Activated effector memory CD4-positive, alpha-beta T cell treated with anti-CD3 and anti-CD28 coated beads, Interleukin-2, amount 50 U/mL, for 16 hours (primary cell): ENCODE results near the gene SLC2A3.
A peak's percentile ranks its signal among the peaks of the same experiment; 100 is the strongest.
"Not testable (repeated sequence)": the region's sequence is repeated elsewhere in the genome, so short reads cannot be mapped to it uniquely, and the experiment has no call there.

Experiments
- DNase-seq: peaks from one replicate; pipeline ENCODE4 v3.0.0-alpha.2; 2020

The SLC2A3 gene

DNA sequence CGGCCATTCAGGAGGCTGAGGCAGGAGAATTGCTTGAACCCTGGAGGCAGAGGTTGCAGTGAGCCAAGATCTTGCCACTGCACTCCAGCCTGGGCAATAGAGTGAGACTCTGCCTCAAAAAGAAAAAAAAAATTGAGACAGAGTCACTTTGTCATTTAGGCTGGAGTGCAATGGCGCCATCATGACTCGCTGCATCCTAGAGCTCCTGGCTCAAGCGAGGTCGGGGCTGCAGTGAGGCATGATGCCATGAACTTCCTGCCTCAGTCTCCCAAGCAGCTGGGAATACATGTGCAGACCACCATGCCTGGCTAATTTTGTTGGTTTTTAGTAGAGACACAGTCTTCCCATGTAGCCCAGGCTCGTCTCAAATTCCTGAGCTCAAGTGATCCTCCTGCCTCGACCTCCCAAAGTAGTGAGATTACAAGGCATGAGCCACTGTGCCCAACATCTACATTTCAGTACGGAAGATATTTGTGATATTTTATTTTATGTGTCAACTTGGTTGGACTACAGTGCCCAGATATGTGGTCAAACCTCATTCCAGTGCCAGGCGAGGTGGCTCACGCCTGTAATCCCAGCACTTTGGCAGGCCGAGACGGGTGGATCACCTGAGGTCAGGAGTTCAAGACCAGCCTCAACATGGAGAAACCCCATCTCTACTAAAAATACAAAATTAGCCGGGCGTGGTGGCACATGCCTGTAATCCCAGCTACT lies 14.4 kb upstream of the SLC2A3 start:
- DNase-seq: not testable (repeated sequence)

DNA sequence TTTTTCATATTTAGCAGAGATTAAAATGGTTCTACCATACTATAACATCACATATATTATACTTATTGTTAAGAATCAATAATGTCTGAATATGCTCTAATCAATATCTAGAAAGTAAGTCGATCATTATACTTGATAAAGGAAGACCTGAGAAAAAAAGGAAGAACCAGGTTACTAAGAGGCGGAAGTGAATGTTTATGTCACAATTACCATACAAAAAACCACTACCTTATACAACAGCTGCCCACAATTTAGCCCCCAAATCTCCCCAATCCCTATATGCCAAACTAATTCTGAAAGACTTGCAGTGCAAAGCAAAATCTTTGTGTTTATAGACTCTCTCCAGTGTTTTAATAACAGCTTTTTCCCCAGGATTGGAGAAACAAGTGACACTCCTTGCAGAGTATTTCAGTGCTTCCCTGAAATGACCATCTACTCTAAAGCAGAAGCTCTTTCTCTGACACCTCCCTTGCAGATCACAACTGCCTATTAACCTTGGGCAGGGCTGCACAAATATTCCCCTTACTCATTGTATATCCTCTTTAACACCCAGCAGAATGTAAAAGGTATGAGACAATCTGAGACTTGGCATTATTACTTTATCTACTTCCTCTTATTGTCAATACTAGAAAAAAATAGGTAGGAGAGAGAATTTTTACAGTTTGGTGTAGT lies 12.7 kb upstream of the SLC2A3 start:
- no peak for DNase-seq

DNA sequence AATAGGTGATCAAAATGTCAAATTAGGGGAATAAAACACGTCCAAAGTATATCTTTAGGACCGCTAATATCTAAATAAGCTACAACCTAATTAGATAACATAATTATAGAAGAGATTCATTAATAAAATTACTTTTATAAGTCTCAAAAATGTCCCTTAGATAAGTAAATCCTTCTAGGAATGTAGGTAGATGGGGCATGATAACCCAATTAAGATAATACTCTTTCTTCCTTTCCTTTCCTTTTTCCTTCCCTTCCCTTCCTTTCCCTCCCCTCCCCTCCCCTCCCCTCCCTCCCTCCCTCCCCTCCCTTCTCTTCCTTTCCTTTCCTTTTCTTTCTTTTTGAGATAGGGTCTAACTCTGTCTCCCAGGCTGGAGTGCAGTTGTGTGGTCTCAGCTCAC lies 11.0 kb upstream of the SLC2A3 start:
- DNase-seq: no peak

DNA sequence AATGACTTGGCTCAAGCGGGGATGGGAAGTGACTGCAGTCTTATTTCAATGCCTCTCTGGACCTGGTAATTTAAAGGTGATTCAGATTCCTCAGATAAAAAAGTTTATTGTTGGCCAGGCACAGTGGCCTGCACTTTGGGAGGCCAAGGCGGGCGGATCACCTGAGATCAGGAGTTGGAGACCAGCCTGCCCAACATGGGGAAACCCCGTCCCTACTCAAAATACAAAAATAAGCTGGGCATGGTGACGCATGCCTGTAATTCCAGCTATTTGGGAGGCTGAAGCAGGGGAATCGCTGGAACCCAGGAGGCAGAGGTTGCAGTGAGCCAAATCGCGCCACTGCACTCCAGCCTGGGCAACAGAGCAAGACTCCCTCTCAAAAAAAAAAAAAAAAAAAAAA lies 8.8 kb upstream of the SLC2A3 start:
- DNase-seq: peak; percentile 54

DNA sequence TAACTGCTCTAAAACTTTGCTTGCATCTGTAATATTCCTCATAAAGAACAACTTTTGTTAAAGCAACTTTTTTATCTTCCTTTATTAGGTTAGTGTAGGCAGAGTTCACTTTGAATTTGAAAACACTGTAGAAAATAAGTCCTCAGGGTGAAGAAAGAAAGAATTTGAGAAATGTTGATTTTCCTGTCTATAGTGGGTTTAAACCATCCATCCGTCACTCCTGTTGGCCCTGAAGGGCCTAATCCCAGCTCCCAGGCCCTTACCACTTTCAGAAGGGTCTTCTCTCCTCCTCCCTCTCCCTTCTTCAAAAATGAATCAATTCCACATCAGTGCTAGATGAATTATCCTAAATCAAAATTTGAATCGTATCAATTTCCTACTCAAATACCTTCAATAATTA lies 4.9 kb upstream of the SLC2A3 start:
- DNase-seq: peak; percentile 48

DNA sequence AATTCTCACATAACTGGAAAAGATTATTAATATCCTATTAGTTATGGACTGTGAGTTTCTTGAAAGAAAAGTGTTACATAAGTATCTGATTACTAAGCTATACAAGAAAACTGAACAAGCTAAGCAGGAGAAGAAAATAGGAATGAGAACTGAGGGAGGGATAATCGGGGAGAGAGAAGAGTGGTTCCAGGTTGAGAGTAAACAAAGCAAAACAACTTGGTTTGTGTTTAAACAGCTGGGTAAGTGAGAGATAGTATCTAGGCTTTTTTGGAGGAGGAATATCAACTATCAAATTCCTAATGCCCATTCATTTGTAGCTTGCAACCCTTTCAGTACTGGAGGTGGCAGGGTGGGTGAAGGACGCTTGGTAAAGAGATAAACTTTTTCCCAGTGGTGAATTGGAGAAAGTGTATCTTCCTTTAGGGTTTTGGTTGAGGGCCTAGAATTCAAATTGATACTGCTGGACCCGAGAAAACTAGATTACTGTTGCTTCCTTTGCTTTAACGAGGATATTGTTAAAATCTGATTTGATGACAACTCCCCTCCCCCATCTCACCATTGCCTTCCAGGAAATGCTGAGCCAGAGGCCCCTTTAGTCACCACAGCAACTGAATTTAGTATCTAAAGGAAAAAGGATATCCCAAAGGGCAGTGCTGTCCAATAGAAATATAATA lies 2.0 kb upstream of the SLC2A3 start:
- peak; percentile 62 for DNase-seq

DNA sequence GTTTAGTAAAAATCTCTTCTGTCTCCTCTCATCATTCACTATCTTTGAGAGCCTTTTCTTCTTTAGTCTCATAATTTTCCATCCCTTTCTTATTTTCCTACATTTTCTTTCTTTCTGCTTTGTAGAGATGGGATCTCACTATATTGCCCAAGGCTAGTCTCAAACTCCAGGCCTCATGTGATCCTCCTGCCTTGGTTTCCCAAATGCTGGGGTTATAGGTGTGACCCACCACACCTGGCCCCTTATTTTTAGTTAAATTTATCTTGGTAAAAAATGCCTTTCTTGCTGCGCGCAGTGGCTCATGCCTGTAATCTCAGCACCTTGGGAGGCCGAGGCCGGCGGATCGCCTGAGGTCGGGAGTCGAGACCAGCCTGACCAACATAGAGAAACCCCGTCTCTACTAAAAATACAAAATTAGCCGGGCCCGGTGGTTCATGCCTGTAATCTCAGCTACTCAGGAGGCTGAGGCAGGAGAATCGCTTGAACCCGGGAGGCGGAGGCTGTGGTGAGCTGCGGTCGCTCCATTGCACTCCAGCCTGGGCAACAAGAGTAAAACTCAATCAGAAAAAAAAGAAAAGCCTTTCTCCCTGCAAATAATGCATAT lies 996 bp downstream of the SLC2A3 start:
- peak; percentile 74 for DNase-seq

DNA sequence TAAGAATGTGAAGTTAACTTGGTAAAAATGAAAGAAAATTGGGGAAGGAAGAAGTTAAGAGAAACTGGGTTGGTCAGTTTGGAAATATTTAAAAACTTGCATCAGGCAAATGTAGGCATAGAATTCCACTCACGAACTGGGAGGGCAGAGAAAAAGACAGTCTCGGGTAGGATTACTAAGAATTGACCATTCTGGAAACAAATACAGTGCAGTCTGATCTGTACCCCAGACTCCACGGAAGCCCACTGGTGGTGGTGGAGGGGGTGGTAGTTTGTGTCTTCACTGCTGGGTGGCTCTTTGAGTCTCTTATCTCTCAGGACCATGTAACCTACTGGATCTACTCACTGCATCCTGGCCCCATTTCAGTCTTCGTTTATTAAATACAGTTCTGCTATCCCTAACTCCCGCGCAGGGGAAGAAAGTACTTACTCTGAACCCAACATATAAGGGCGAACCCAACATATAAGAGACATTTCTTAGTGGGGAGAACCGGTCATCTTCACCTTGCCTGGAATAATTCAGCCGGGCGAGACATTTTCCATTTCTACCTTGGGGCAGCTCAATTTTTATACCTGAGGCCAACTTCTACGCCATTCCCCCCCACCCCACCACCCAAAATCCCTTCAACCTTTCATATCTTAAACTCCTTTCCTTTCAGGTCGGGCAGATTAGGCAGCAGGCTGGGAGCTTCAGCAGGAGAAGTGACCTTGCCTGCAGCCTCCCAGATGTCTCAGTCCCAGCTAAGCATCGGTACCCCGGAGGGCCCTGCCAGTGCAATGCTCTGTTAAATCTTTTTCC lies 1.7 kb downstream of the SLC2A3 start:
- peak; percentile 74 for DNase-seq

DNA sequence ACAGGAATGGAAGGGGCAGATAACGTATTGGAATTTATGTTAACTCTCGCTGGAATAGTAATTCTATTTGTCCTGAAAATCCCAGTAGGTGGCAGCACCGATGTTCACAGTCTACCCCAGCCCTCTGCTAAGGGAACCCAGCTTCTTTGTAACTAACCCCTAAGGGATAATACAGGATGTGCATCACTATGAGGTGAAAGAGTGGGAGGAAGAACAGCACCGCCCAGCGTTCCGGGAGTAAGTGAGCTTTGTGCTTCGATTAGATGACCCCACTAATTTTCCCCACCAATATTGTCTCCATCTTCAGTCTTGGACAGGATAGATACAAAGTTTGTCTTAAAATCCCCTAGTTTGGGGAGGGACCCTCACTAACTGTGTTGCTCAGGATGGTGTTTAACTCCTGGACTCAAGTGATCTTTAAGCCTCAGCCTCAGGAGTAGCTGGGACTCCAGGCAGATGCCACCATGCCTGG lies 2.7 kb downstream of the SLC2A3 start:
- peak; percentile 93 for DNase-seq

DNA sequence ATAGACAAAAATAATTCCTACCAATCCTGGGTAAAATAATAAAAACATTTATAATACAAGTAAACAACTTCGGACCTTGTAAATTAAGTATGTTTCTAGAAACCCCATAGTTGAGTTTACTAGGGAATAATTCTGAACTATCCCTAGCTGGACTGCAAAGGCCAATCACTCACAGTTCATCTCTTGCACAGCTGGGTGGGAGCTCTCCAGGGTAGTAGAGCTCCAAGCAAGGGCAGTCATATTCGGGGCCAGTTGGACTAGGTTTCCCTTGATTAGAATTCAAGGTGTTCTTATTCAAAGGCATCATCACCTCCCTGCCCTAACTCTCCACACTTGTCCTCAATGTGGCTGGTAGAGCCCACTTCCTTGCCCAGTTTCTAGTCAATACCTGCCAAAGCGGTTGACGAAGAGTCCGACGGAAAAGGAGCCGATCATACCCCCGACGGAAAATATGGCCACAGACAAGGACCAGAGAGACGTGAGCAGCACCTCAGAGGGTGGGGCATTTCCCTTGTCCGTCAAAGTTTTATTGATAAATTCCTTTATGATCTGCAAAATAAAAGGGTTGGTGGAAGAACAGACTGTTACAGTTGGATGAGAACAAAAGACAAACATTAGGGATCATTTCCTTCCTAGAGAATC lies 3.3 kb downstream of the SLC2A3 start:
- peak; percentile 64 for DNase-seq

DNA sequence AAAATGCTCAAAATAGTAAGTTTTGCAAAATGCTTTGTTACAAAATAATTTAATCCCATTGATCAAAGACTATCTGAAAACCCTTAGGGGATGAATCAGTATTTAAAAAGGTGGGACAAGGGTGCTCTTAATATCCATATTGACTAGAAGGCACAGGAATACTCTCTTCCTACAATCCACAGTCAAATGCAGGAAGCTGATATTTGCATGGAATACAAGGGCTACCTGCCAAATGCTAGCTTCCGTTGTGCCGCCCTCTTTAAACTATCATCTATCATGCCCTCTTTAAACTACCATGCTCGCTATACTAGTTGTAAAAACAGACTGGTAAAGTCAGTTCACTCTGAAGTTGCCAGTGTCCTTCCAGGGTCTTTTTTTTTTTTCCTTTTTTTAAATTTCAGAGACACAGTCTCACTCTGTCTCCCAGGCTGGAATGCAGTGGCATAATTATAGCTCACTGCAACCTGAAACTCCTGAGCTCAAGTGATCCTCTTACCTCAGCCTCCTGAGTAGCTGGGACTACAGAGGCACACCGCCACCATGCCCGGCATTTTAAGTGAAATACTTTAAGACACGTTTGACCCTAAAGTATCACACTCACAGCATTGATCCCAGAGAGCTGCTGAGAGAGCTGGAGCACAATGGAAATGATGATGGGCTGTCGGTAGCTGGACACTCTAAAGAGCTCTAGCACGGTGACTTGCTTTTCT lies 6.7 kb downstream of the SLC2A3 start:
- peak; percentile 59 for DNase-seq

DNA sequence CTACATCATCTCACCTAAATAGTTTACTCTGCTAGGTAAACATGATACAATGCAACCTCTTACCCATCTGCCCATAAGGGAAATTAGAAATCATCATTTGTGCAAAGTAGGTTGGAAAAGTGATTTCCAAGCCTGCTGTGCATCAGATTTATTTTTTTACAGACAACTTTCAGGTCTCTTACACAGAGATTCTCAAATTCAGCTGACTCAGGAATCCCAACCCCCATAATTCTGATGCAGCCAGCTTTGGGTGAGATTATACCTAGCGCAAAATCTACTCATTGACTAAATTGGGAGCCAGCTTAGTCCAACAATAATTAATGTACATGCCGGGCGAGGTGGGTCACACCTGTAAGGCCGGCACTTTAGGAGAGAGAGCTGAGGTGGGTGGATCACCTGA lies 8.5 kb downstream of the SLC2A3 start:
- peak; percentile 56 for DNase-seq

DNA sequence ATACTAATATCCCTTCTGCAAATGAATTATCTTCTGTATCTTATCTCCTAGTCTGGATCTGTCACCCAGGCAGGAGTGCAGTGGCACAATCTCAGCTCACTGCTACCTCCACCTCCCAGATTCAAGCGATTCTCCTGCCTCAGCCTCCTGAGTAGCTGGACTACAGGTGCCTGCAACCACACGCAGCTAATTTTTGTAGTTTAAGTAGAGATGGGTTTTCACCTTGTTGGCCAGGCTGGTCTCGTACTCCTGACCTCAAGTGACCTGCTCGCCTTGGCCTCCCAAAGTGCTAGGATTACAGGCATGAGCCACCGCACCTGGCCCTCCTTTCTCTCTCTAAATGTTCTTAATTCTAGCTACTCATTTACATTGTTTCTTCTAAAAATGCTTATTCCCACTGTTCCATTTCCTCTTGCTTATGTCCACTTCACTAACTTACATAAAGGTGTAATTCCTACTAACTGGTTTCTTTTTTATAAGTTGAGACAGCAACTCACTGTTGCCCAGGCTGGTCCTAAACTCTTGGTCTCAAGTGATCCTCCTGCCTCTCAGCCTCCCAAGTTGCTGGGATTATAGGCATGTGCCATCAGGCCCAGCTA lies 9.8 kb downstream of the SLC2A3 start:
- peak; percentile 56 for DNase-seq

DNA sequence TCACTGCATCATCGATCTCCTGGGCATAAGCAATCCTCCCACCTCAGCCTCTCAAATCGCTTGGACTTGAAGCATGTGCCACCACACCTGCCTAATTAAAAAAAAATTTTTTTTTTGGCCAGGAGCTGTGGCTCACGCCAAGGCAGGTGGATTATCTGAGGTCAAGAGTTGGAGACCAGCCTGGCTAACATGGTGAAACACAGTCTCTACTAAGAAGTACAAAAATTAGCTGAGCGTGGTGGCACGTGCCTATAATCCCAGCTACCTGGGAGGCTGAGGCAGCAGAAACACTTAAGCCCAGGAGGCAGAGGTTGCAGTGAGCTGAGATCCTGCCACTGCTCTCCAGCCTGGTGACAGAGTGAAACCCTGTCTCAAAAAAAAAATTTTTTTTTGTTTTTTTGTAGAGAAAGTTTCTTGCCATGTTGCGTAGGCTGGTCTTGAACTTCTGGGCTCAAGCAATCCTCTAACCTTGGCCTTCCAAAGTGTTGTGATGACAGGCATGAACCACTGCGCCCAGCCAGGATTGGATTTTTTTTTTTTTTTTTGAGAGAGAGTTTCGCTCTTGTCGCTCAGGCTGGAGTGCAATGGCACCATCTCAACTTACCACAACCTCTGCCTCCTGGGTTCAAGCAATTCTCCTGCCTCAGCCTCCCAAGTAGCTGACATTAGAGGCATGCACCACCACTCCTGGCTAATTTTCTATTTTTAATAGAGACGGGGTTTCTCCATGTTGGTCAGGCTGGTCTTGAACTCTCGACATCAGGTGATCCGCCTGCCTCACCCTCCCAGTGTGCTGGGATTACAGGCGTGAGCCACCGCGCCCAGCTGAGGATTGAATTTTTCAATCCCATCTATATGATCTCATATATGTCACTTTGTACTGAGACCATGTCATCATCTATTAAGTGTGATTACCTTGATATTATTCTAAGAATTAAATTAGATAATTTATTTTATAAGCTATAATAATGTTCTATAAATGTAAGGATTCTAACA lies 12.4 kb downstream of the SLC2A3 start:
- DNase-seq: peak; percentile 62

DNA sequence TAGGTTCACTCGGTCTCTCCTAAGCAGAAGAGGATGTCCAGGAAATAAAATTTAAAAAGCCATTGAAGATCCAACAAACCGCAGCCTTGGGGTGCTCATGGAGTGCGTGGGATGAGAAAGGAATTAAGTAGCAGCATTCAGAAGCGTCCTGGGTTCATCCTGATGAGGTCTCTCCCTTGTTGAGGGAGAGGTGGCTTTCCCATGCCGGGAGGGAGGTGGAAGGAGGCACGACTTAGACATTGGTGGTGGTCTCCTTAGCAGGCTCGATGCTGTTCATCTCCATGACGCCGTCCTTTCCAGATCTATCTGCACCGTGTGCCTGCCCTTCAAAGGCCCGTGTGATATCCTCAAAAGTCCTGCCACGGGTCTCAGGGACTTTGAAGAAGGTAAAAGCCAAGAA lies 14.8 kb downstream of the SLC2A3 start:
- peak; percentile 63 for DNase-seq

DNA sequence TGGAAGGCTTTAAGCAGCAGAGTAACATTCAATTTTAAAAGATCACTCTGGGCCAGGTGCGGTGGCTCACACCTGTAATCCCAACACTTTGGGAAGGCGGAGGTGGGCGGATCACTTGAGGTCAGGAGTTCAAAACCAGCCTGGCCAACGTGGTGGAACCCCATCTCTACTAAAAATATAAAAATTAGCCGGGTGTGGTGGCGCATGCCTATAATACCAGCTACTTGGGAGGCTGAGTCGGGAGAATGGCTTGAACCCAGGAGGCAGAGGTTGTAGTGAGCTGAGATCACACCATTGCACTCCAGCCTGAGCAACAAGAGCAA lies 17.8 kb downstream of the SLC2A3 start:
- peak; percentile 62 for DNase-seq

DNA sequence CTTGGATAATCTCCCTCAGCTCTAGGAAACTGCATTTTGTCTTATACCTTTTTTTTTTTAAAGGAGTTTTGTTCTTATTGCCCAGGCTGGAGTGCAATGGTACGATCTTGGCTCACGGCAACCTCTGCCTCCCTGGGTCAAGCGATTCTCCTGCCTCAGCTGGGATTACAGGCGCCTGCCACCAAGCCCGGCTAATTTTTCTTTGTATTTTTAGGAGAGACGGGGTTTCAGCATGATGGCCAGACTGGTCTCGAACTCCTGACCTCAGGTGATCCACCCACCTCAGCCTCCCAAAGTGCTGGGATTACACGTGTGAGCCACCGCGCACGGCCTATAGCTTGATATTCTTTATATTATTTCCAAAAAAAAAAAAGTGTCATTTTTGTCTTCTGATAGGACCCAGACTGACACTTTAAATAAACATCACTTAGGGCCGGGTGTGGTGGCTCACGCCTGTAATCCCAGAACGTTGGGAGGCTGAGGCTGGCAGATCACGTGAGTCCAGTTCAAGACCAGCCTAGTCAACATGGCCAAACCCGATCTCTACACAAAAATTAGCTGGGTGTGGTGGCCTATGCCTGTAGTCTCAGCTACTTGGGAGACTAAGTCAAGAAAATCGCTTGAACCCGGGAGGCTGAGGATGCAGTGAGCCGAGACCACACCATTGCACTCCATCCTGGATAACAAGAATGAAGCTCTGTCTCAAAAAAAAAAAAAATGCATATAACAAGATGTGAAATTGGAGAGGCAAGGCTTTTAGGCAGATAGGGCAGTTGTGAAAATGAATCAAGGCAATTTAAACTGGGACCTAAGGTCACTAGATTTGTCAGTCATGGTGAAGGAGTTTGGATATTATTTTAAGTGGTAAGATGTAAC lies 18.4 kb downstream of the SLC2A3 start:
- DNase-seq: peak; percentile 61

DNA sequence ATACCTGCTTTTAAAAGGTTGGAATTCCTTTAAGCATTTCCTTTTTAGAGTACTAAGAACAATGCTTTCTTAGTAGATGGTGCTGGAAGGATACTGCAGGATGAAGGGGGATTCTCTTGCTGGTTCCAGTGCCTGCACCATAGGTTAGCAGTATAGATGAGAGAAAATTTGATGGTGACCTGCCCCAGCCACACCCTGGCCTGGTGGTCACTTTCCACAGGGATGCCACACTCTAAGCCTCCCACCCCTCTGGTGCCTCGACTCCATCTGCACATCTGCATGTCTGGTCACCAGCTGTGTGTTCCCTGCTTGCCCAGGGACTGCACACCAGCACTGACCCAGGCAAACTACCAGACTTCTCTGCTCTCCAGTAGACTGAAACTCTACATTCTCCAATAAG lies 19.1 kb downstream of the SLC2A3 start:
- DNase-seq: no peak
